NCI-H748 (cell line): ENCODE results near the gene CXCR3.

Experiments
- DNase-seq: peaks from one replicate; lab custom pipeline; 2025; ENCODE audit not compliant: unreplicated experiment; lab: John Stamatoyannopoulos, UW

CXCR3 gene

DNA sequence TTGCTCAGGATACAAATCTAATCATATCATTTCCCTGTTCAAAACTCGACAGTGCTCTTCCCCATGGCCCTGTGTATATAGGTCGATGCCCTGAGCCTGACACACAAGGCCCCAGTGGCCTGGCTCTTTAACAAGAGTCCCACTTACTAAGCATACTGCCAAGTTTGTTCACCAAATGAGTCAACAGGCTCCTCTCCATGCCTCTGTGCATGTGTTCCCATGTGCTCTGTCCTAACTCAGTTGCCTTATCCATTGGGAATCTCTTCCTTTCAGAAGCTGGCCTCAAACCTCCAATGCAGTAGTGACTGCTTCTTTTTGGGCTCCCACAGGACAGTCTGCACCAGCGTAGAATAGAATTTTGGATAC, 18.9 kb upstream of the CXCR3 start:
- no peak for DNase-seq

DNA sequence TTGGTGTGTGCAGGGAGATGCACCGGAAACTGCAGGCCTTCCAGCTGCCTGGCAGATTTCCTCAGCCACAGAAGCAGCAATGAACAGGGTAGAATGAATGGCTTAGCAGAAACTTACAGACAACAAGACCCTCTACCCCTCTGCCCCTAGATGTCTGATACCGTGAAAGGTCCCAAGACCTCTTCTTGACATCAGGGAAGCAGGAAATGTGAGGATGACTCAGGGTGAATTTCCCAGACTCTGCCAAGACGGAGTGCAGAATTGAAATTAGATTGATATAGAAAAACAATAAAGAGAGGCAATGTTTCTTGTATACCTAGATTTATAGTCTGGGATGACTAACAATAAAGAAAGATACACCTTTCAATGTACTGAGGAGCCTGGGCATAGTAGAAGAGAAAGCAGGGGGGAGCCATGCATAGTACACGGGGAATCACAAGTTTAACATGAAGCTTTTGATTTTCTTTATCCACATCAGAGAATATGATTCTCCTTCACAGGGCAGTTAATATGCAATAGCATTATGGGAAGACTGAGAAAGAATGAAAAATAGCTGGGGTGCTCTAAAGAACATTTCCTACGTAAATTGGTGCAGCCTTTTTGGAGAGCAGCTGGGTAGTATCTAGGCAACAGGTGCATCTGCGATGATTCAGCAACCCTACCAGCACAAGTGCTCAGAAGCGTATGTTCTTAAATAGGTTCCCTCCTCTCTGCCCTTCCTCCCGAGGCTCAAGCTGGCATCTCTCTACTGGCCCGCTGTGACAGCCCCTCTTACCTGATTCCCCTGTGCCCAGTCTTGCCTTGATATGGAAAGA, 18.3 kb upstream of the CXCR3 start:
- DNase-seq, result peak; percentile 7

DNA sequence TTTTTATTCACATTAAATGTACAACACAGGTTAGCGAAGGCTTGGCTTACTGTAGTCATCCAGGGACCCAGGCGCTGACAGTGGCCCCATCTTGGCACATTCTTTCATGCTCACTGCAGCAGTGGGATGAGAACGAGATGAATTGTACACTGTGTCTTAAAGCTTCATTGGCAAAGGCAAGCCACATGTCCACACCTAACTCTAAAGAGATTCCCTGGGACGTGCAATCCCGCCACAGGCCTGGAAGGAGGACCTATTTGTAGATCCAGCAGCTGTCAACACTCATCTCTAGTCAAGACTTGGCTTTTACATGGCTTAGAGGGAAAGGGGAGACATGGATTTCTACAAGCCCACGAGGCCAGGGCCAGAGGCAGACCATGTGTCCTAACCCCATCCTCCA, 16.1 kb upstream of the CXCR3 start:
- DNase-seq, result no peak

DNA sequence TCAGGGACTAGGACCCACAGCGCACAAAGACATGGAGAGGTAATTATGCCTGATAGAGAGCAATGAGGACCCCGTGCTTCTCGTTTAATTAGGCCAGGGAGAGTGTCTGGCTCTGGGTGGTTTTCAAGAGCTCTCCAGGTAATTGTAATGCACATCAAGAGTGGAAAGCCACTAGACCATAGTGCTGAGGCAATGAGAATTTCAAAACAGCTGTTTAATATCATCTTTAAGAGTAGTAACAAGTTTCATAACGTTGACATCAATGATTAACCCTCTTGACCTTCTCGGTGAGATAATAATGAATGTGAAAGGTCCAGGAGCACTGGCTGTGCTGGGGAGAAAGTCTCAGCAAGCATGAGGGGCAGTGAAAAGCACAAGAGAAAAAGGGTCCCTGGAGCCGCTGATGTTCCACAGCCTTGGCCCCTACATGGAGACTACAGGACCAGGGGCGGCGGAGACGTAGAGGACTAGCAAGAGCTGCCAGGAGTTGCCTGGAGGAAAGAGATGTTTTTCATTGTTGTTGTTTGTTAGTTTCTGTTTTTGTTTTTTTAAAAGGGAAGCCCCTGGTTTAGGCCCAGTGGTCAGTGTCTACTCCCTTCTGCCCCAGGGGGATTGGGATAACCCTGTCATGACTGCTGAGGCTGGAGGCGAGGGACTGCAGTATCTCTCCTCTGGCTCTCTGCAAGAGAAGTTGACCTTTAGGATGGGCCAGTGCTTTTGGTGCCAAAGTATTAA, 14.8 kb upstream of the CXCR3 start:
- peak; percentile 21 for DNase-seq

DNA sequence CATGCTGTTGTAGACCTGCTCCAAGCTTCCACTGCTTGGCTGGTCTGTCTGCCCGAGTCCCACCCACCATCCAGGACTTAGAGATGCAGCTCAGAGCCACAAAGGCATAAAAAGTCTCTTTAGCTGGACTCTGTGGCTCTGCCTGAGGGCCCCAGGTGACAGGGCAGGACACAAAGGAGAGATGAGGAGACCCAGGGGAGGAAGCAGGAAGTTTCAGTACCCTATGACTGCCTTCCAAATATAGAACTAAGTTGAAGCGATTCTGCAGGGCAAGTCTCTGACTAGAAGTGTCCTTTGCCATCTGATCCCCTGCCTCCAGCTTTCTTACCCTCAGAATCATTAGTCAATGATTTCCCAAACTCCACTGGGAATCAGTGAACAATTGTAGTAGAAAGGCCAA, 11.2 kb upstream of the CXCR3 start:
- DNase-seq, result no peak

DNA sequence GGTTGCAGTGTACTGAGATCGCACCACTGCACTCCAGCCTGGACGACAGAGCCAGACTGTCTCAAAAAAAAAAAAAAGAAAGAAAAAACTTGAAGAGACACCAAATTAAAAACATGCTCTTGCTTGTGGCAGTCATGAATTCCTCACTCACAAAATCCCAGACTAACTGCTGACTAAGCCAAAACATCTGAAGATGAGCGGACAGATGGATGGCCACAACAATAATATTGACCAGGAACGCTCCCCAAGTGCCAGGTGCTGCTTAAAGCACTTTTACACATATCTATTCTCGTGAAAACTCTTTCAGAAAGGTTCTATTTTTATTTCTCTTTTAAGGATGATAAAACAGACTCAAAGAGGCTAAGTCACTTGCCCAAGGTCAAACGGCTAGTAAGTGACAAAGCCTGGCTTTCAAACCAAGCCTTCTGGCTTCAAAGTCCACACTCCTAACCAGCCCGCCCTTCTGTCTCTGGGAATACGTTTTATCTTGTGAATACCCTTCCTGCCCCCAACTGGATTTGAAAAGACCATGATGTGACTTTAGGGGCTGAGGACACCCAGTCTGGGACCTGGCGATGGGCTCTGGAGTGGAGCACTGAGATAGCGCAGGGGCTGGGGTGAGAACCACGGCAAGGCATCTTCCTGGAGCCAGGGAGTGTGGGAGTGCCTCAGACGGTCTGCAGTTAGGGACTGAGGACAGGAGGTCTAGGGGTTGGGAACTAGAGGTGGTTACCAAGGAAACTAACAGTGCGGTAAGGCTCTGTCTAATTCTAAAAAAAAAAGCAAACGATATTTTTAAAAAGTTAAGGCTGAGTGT, 9.5 kb upstream of the CXCR3 start:
- DNase-seq, result no peak

DNA sequence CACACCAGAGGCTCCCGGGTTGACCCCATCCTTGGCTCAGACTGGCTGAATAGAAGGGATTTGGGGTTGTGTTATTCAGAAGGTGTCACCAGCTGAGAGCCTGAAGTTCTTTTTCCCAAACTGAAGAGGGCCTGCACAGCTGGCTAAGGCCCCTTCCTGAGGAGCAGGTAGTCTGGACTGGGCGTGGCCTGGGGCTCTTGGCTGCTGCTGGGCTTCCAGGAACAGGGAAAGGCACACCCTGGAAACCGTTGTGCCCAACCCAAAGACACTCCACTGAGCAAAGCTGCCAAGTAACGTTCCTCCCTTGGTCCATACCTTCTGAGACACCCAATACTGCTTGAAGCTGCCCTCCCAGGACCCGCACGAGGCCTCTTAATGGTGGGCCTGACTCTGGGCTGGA, 8.3 kb upstream of the CXCR3 start:
- DNase-seq, result no peak

DNA sequence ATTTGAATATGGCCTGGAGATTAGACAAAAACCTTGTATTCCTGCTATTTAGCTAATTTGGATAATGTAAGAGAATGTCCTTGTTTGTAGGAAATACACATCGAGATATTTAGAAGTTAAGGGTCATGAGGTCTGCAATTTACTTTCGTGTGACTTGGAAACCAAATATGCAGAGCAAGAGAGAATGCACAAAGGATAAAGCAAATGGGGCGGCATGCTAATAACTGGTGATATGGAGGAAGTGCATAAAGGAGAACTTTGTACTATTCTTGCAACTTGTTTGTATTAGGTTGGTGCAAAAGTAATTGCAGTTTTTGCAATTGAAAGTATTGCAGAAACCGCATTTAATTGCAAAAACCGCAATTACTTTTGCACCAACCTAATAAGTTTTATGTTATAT, 7.2 kb upstream of the CXCR3 start:
- no peak for DNase-seq

DNA sequence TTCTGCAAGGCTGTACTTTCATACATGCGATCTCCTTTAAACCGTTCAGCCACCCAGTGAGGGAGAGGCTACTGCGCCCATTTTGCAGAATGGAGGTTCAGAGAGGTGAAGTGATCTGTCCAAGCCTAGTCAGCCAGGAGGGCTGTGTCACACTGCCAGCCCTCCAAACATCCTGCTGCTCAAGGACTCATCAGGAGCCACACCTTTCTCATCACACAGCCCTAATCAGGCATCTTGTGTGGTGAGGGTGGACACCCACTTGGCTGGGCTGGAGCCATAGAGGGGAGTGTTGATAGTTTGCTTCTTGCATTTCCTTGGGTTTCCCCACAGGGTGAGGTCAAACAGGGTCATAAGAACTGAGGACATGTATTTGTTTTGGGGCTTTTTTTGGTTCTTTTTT, 5.4 kb upstream of the CXCR3 start:
- no peak for DNase-seq

DNA sequence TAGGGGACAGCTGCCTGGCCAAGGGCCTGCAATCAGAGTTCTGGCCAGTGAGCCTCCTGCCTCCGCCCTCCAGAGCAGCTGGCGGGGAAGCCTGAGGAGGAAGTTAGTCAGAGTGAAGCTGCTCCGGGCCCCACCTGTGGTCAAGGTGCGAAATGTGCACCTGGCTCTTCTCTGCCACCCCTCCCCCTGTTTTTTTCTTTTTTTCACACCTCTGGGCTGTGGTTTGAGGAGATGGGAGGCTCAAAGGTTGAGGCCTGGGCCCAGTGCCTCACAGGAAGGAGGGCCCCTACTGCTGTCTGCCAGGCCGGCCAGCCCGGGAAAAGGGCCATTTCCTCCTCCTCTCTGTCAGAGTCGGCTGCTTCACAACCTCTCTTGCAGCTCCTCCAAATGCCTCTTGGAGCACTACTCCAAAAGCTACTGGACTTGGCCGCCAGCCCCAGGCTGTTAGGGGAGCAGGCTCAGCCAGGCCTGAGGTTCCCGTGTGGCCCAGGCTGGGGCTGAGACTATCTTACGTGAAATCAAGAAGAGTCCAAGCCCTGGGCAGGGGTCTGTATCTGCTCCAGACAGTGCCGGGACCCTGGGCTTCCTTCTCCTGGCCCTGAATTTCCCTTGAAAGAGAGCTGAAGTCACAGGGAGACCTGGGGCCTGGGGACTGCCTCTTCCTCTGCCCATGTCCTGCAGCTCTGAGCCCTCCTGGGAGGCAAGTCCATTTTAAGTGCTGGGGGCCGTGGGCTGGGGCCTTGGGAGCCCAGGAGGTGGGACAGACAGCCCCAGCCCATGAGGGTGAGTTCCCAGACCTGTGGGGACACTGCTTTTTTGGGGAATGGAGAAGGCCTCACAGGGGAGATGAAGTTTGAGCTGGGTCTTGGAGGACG, 4.5 kb upstream of the CXCR3 start:
- DNase-seq, result no peak

DNA sequence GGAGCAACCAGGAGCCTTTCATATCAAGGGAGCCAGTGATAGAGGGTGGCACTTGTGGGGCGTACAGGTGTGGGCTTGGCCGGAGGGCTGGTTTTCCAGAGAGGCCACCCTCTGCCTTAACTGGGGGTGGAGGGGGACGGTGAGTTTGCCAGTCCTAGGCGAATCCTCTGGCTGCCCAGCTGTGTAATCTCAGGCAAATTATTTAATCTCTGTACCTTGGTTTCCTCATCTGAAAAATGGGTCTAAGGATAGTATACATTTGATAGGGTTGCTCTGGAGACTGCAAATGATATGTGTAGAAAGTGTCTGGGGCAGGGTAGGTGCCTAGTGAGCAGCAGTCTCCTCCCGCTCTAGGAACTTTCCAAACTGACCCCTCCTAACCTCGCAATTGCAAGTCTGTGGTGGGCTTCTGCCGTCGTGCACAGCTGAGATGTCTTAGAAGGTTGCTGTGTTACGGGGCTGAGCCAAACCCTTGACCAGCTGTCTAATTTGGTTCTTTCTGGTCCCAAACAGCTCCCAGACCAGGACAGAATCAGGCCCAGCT, 3.8 kb upstream of the CXCR3 start:
- DNase-seq, result no peak

DNA sequence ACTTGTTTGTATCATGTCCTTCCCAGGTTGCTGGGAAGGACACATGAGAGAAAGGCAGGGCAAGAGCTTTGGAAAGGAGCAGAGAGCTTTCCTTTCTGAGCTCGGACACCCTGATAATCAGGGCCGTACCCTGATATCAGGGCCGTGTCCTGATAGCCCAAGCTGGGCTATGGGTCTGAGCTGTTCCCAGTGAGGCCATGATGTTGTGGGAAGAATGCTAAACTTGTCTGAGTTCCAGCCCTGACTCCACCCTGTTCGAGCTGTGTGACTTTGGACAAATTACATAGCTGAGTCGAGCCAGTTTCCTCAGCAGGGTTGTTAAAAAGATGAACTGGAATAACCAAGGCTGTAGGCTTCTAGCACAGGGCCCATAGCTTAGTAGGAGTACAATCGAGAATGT, 3.3 kb upstream of the CXCR3 start:
- DNase-seq, result no peak

DNA sequence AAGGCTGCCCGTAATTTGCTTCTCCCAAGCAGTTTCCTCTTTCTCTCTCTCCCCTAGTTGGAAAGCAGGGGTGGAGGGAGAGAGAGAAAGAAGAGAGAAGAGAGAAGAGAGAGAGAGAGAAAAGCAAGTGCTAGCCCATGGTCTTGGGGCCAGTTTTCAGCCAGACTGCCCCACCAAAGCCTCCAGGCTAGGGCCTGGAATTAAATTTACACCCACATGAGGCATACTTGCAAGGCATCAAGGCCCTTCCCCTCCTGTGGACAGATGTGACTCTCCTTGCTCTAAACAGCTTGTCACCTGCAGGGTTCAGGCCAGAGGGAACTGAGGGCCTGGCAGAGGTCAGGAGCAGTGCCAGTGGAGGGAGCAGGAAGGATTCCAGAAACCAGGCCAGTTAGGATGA, 1.7 kb upstream of the CXCR3 start:
- DNase-seq, result no peak

DNA sequence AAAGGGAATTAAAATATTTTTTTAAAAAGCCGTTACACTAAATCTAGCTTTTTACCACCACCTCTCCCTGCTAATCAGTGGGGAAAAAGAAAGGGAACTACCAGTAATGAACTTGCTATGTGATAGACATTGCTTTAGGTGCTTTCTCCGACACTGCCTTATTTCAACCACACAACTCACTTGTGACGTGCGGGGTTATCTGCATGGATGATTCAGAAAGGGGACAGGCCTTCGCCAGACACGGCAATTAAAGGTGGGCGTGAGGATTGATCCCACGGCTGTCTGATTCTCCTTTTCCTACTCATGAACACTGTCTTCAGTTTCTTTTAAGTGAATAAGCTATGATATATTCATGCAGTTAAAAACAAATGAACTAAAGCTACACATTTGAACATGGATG, 882 bp upstream of the CXCR3 start:
- no peak for DNase-seq

DNA sequence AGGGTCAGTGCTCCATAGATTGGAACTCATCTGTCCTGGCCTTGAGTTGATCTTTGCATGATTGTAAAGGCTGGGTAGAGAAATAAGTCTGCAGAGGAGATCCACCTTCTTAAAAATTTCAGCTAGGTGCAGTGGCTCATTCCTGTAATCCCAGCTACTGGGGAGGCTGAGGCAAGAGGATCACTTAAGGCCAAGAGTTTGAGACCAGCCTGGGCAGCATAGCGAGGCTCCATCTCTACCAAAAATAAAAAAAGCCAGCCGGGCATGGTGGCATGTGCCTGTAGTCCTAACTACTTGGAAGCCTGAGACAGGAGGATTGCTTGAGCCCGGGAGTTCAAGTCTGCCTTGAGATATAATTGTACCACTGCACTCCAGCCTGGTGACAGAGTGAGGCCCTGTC, 476 bp upstream of the CXCR3 start:
- no peak for DNase-seq

DNA sequence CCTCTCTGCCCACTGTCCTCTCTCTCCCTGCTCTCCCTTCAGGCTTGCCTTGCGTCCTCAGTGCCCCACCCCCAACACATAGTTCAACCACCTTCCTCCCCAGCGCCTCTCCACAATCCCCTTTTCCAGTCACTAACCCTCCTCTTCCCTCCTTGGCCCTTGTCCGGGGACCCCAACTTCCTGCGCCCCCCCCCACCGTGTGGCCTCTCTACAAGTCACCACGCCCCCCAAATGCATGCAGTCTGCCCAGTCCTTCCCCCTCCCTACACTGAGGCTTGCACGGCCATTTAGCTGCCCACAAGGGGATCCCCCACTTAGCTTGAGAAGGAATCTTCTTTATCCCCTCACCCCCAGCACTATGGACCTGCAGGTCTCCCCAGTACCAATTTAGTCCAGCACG, 569 bp downstream of the CXCR3 start:
- no peak for DNase-seq

DNA sequence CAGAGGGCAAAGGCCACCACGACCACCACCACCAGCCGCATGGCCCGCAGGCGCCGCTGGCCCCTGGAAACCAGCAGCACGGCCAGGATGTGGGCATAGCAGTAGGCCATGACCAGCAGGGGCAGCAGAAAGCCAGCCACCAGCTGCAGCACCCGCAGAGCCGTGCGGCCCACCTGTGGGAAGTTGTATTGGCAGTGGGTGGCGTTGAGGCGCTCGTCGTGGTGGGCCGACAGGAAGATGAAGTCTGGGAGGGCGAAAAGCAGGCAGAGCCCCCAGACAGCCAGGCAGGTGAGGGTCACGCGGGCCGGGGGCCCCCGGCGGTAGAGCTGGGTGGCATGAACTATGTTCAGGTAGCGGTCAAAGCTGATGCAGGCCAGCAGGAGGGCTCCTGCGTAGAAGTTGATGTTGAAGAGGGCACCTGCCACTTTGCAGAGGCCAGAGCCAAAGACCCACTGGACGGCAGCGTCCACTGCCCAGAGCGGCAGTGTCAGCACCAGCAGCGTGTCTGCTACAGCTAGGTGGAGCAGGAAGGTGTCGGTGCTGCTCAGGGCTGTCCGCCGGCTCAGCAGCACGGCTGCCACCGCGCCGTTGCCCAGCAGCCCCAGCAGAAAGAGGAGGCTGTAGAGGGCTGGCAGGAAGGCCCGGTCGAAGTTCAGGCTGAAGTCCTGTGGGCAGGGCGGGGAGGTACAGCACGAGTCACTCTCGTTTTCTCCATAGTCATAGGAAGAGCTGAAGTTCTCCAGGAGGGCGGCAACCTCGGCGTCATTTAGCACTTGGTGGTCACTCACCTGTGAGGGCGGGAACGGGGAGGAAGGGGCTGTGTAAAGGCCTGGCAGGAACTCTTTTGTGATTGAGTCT, 1.4 kb downstream of the CXCR3 start:
- DNase-seq, result no peak

DNA sequence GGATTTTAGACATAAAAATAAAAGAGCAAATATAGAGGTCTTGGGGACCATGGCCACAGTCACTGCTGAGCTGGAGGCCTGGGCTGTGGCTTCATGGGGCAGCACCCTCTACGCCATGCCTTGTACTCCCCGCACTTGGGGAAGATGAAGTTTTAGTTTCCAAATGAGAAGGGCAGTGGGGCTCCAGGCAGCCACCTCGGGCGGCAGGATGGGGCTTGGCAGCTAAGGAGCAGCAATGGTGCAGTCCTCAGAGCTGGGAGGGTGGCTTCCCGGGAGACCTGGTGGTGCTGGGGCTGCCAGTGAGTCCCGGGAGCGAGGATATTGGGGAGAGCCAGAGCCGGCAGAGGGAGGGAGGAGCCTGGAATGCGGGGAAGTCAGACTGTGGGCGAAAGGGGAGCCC, 2.4 kb downstream of the CXCR3 start:
- DNase-seq, result no peak

DNA sequence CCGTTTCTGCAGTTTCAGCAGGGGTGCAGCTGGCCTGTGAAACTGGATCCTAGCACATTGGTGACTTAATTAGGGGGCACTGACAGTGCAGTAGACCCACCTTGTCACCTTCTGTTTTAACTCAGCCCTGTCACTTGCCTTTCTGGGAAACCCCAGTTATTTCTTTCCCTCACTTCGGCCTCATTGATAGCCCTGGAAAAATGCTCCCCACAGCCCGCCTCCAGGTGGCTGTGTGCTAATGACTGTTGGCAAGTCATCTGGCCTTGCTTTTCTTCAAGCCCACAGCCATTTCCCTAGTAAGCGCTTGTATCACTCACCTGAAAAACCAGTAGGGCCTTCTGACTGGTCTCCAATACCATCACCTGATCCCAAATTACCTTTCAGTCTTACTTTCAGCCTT, 3.3 kb downstream of the CXCR3 start:
- no peak for DNase-seq

DNA sequence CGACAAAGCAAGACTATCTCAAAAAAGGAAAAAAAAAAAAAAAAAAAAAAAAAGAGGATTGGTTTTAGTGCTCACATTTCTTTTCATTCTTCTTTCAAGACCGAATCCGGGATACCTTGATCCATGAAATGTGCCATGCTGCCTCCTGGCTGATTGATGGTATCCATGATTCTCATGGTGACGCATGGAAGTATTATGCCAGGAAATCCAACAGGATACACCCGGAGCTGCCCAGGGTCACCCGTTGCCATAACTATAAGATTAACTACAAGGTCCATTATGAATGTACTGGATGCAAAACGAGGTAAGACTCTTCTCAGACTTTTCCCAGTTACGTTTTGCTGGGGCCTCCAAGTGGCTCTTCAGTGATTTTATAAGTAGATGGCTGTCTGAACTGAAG, 6.1 kb downstream of the CXCR3 start:
- no peak for DNase-seq
